ENCODE results near the gene ALKBH4.
A peak's percentile ranks its signal among the peaks of the same experiment; 100 is the strongest.
"Not testable (repeated sequence)": the region's sequence is repeated elsewhere in the genome, so short reads cannot be mapped to it uniquely, and the experiment has no call there.

ALKBH4 gene

GRCh38 chr7:102464577-102465280, at the start of gene ALKBH4, which contains the start of gene LRWD1:
Gene ALKBH4 (minus strand): TSS chr7:102464863. CDS start chr7:102464836, 27 bp downstream.
Gene LRWD1 (plus strand): TSS chr7:102464984. CDS start chr7:102465081, 97 bp downstream.
- peak; percentile 43 for DNase-seq

- DNase-seq = not testable (repeated sequence)
These were observed 48.1 kb upstream of the ALKBH4 start for GRCh38 chr7:102512642-102513221.

- DNase-seq = not testable (repeated sequence)
These were observed 47.3 kb upstream of the ALKBH4 start for GRCh38 chr7:102511860-102512522.

GRCh38 chr7:102510575-102510974, 45.9 kb upstream of the ALKBH4 start:
- DNase-seq = not testable (repeated sequence)

- not testable (repeated sequence) for DNase-seq
These were observed 42.9 kb upstream of the ALKBH4 start for GRCh38 chr7:102507410-102508088.

GRCh38 chr7:102505298-102506185, 40.9 kb upstream of the ALKBH4 start:
- not testable (repeated sequence) for DNase-seq

GRCh38 chr7:102503141-102503540, 38.5 kb upstream of the ALKBH4 start:
- not testable (repeated sequence) for DNase-seq

GRCh38 chr7:102498321-102498720, 33.7 kb upstream of the ALKBH4 start:
- not testable (repeated sequence) for DNase-seq

- not testable (repeated sequence) for DNase-seq
These were observed 32.6 kb upstream of the ALKBH4 start for GRCh38 chr7:102497308-102497707.

GRCh38 chr7:102496861-102497260, 32.2 kb upstream of the ALKBH4 start:
- not testable (repeated sequence) for DNase-seq

GRCh38 chr7:102494473-102495149, 29.9 kb upstream of the ALKBH4 start:
- not testable (repeated sequence) for DNase-seq

- not testable (repeated sequence) for DNase-seq
These were observed 29.4 kb upstream of the ALKBH4 start for GRCh38 chr7:102494026-102494425.

GRCh38 chr7:102493220-102493935, 28.7 kb upstream of the ALKBH4 start:
- DNase-seq = not testable (repeated sequence)

- DNase-seq = not testable (repeated sequence)
These were observed 25.9 kb upstream of the ALKBH4 start for GRCh38 chr7:102490529-102491075.

- not testable (repeated sequence) for DNase-seq
These were observed 19.7 kb upstream of the ALKBH4 start for GRCh38 chr7:102484317-102484716.

GRCh38 chr7:102481962-102482361, 17.3 kb upstream of the ALKBH4 start:
- DNase-seq = not testable (repeated sequence)

GRCh38 chr7:102479982-102480637, 15.4 kb upstream of the ALKBH4 start:
- not testable (repeated sequence) for DNase-seq

- DNase-seq = not testable (repeated sequence)
These were observed 14.5 kb upstream of the ALKBH4 start for GRCh38 chr7:102479209-102479584.

GRCh38 chr7:102478314-102479208, 13.9 kb upstream of the ALKBH4 start, which contains the start of gene POLR2J:
Gene POLR2J (minus strand): TSS chr7:102478922. CDS start chr7:102478860, 62 bp downstream.
- DNase-seq = not testable (repeated sequence)

Measured in DMS79 (cell line).